Measurements from ENCODE around the gene PRR35. TPM values are rescaled to one million over a fixed set of nuclear protein-coding genes. Genes with fewer than 3 reads are reported as not detected.

PRR35 gene
- polyA plus RNA-seq, 1 experiment = not detected

- TF ChIP-seq, protein P1, sequence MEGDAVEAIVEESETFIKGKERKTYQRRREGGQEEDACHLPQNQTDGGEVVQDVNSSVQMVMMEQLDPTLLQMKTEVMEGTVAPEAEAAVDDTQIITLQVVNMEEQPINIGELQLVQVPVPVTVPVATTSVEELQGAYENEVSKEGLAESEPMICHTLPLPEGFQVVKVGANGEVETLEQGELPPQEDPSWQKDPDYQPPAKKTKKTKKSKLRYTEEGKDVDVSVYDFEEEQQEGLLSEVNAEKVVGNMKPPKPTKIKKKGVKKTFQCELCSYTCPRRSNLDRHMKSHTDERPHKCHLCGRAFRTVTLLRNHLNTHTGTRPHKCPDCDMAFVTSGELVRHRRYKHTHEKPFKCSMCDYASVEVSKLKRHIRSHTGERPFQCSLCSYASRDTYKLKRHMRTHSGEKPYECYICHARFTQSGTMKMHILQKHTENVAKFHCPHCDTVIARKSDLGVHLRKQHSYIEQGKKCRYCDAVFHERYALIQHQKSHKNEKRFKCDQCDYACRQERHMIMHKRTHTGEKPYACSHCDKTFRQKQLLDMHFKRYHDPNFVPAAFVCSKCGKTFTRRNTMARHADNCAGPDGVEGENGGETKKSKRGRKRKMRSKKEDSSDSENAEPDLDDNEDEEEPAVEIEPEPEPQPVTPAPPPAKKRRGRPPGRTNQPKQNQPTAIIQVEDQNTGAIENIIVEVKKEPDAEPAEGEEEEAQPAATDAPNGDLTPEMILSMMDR (IDR thresholded peaks at IDR 0.05; ENCODE audit: low read depth, low read length) = no peak
- ChIA-PET CTCF (no interaction called here), POLR2A (interaction anchor here (0.6 kb wide), 1 partner anchor 11 kb away, joined by 4 read pairs; no protein-coding TSS in a partner anchor)
- no peak overlapping the region for H3K4me3 ChIP-seq (ENCODE audit: low read depth, low read length)
- H3K9me3 ChIP-seq (ENCODE audit: control insufficient read depth, insufficient read depth, low read length) = peaks cover 25% of the 10 kb centered on the region
- no peak for DNase-seq (ENCODE audit: low read depth, low spot score)
- H3K27ac ChIP-seq (ENCODE audit: low read depth, low read length) = no peak overlapping the region
- no peaks in the 10 kb centered on the region for H3K27me3 ChIP-seq (ENCODE audit: control insufficient read depth, insufficient read depth, low read length)
These were observed 46.6 kb downstream of the PRR35 start for GRCh38 chr16:606656-607307.

- Histone ChIP-seq H3K4me3 (ENCODE audit: low read depth, low read length) (no peak overlapping the region), H3K9me3 (ENCODE audit: control insufficient read depth, insufficient read depth, low read length) (peaks cover 26% of the 10 kb centered on the region), H3K27me3 (ENCODE audit: control insufficient read depth, insufficient read depth, low read length) (no peaks in the 10 kb centered on the region), H3K27ac (ENCODE audit: low read depth, low read length) (no peak overlapping the region)
- ChIA-PET POLR2A (no interaction called here), CTCF (no interaction called here)
- no peak for DNase-seq (ENCODE audit: low read depth, low spot score)
- TF ChIP-seq, protein P1 (IDR thresholded peaks at IDR 0.05; ENCODE audit: low read depth, low read length) = no peak
These were observed 47.8 kb downstream of the PRR35 start for GRCh38 chr16:608019-608418.

DNA sequence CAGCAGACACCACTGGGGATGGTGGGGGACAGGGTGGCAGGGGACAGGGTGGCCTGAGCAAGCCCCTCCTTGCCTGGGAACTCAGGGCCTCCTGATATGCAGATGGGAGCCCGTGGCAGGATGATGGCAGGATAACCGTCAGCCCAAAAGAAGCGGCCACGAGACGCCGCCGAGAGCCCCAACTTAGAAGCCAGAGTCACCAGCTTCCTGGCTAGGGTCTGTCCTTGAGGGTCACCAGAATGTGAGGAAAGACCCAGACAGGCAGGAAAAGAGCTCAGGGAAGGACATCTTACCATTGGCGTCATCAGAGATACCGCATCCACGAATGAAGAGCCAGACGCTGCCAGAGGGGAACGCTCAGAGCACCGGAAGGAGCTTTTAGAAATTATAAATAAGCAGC lies 49.1 kb downstream of the PRR35 start:
- H3K9me3 ChIP-seq (ENCODE audit: control insufficient read depth, insufficient read depth, low read length) = peaks cover 37% of the 10 kb centered on the region
- H3K27ac ChIP-seq (ENCODE audit: low read depth, low read length) = no peak overlapping the region
- CTCF ChIA-PET = no interaction called here
- POLR2A ChIA-PET = interaction anchor here (0.7 kb wide), 1 partner anchor 13 kb away, joined by 4 read pairs; no protein-coding TSS in a partner anchor
- no peak for DNase-seq (ENCODE audit: low read depth, low spot score)
- no peak overlapping the region for H3K4me3 ChIP-seq (ENCODE audit: low read depth, low read length)
- TF ChIP-seq, protein P1 (IDR thresholded peaks at IDR 0.05; ENCODE audit: low read depth, low read length) = no peak
- no peaks in the 10 kb centered on the region for H3K27me3 ChIP-seq (ENCODE audit: control insufficient read depth, insufficient read depth, low read length)

DNA sequence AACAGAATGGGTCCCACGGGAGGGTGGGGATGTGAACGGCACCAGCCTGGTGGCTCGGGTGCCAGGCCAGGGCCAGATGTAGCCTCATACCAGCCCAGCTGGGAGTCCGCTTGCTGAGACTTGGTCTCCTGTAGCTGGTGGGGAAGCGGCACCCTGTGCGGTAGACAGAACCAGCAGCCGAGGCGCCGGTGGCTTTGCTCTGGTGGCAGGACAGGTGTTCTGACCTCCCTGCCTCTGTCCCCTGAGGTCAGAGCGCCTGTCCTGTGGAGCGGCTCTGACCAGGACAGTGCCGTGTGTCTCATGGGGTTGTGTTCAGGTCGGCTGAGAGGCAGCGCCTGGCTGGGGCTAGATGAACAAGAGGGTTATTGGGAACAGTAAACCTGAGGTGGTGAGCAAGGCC lies 49.8 kb downstream of the PRR35 start:
- CTCF ChIA-PET = no interaction called here

More for the DNA sequence above, 49.8 kb downstream of the PRR35 start:
- no peak overlapping the region for H3K27ac ChIP-seq (ENCODE audit: low read depth, low read length)
- TF ChIP-seq, protein P1 (IDR thresholded peaks at IDR 0.05; ENCODE audit: low read depth, low read length) = no peak
- no peak for DNase-seq (ENCODE audit: low read depth, low spot score)
- H3K27me3 ChIP-seq (ENCODE audit: control insufficient read depth, insufficient read depth, low read length) = no peaks in the 10 kb centered on the region
- POLR2A ChIA-PET = no interaction called here
- peaks cover 33% of the 10 kb centered on the region for H3K9me3 ChIP-seq (ENCODE audit: control insufficient read depth, insufficient read depth, low read length)
- H3K4me3 ChIP-seq (ENCODE audit: low read depth, low read length) = no peak overlapping the region

All from AG04450 (cell line).